ENCODE results near the gene TOPBP1. TPM values are rescaled to one million over a fixed set of nuclear protein-coding genes. Genes with fewer than 3 reads are reported as not detected.

TOPBP1 gene
- total and polyA plus RNA-seq, 2 experiments from 2014 or later: 8.0 to 29.0 TPM

DNA sequence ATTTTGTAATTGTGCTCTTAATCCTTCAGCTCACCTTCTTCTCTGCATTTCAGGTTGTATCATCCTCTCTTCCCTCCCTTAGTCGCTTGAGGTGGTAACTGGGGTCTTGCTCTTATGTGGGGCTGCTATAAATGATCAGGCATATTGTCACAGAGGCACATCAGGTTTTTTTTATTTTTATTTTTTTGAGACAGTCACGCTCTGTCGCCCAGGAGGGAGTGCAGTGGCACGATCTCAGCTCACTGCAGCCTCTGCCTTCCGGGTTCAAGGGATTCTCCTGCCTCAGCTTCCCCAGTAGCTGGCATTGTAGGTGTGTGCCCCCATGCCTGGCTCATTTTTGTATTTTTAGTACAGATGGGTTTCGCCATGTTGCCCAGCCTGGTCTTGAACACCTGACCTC is 78.3 kb downstream of the TOPBP1 start:
- Histone ChIP-seq H3K4me1 (ENCODE audit: insufficient read depth) (peaks cover 1% of the 10 kb centered on the region), H4K20me1 (ENCODE audit: insufficient read depth, poor library complexity, severe bottlenecking) (peaks cover 73% of the 10 kb centered on the region), H3K27ac (no peak overlapping the region), H3K79me2 (peaks cover 64% of the 10 kb centered on the region), H3K9me2 (replicated peaks; ENCODE audit: insufficient read depth) (no peaks in the 10 kb centered on the region), H3K9me3 (ENCODE audit: low read depth) (no peaks in the 10 kb centered on the region), H3K27me3 (no peaks in the 10 kb centered on the region), H3K4me3 (no peak overlapping the region), H3K36me3 (replicated peaks; ENCODE audit: insufficient read depth, low read depth) (peaks cover 4% of the 10 kb centered on the region), H2AFZ (no peak overlapping the region), H3K4me2 (no peak overlapping the region)
- no peak for DNase-seq (ENCODE audit: low spot score)
- WGBS (ENCODE audit: low lambda C conversion rate, missing lambda C conversion rate): 98% methylated on average over 6 of the region's 6 CpGs
- TF ChIP-seq, protein P1, sequence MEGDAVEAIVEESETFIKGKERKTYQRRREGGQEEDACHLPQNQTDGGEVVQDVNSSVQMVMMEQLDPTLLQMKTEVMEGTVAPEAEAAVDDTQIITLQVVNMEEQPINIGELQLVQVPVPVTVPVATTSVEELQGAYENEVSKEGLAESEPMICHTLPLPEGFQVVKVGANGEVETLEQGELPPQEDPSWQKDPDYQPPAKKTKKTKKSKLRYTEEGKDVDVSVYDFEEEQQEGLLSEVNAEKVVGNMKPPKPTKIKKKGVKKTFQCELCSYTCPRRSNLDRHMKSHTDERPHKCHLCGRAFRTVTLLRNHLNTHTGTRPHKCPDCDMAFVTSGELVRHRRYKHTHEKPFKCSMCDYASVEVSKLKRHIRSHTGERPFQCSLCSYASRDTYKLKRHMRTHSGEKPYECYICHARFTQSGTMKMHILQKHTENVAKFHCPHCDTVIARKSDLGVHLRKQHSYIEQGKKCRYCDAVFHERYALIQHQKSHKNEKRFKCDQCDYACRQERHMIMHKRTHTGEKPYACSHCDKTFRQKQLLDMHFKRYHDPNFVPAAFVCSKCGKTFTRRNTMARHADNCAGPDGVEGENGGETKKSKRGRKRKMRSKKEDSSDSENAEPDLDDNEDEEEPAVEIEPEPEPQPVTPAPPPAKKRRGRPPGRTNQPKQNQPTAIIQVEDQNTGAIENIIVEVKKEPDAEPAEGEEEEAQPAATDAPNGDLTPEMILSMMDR (IDR thresholded peaks at IDR 0.05; ENCODE audit: poor library complexity): no peak
- TF ChIP-seq EZH2 (IDR thresholded peaks at IDR 0.05; ENCODE audit: borderline replicate concordance) (no peak), EZH2phosphoT487 (IDR thresholded peaks at IDR 0.05; ENCODE audit: low read depth, severe bottlenecking, unreplicated experiment) (no peak)

- no peak overlapping the region for H3K4me3 ChIP-seq
- DNase-seq (ENCODE audit: low spot score): peak; percentile 43
These were observed 83.1 kb downstream of the TOPBP1 start for GRCh38 chr3:133578548-133579191.

DNA sequence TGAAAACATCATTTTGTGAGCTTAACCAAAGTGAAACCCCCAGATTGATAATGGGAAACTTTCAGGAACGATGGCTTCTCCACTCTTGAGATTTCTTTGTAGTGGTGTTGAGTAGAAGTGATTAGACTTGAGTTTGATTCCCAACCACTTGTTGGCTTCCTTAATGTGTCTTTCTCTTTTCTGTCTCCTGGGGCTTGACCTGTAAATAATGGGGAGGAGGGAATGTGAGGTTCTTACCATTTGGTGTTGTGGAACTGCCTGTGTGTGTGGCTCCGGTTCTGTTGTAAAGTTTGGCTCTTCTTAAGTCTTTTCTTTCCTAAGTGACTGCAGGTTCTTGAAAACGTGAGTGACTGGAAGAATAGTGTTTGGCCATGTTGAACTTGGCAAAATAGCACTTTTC is 85.6 kb downstream of the TOPBP1 start:
- Histone ChIP-seq H3K27me3 (no peaks in the 10 kb centered on the region), H3K36me3 (replicated peaks; ENCODE audit: insufficient read depth, low read depth) (peaks cover 4% of the 10 kb centered on the region), H3K4me2 (peak overlapping the region; percentile 88), H3K9me2 (replicated peaks; ENCODE audit: insufficient read depth) (no peaks in the 10 kb centered on the region), H3K4me3 (peak overlapping the region; percentile 88), H4K20me1 (ENCODE audit: insufficient read depth, poor library complexity, severe bottlenecking) (peaks cover 66% of the 10 kb centered on the region), H3K79me2 (peaks cover 69% of the 10 kb centered on the region), H3K27ac (peak overlapping the region; percentile 7), H3K9me3 (ENCODE audit: low read depth) (no peaks in the 10 kb centered on the region), H3K4me1 (ENCODE audit: insufficient read depth) (peaks cover 25% of the 10 kb centered on the region), H2AFZ (no peak overlapping the region)
- DNase-seq (ENCODE audit: low spot score): no peak
- 59% methylated on average over 3 of the region's 3 CpGs for WGBS (ENCODE audit: low lambda C conversion rate, missing lambda C conversion rate)
- TF ChIP-seq EZH2phosphoT487 (IDR thresholded peaks at IDR 0.05; ENCODE audit: low read depth, severe bottlenecking, unreplicated experiment) (no peak), EZH2 (IDR thresholded peaks at IDR 0.05; ENCODE audit: borderline replicate concordance) (no peak)
- TF ChIP-seq, protein P1 (IDR thresholded peaks at IDR 0.05; ENCODE audit: poor library complexity): no peak

More at GRCh38 chr3:133578548-133579191, 83.1 kb downstream of the TOPBP1 start:
- Histone ChIP-seq H3K27ac (peak overlapping the region; percentile 15), H3K4me2 (peak overlapping the region; percentile 88), H3K79me2 (peaks cover 92% of the 10 kb centered on the region), H3K36me3 (replicated peaks; ENCODE audit: insufficient read depth, low read depth) (peaks cover 5% of the 10 kb centered on the region), H3K9me3 (ENCODE audit: low read depth) (no peaks in the 10 kb centered on the region), H3K4me1 (ENCODE audit: insufficient read depth) (peaks cover 19% of the 10 kb centered on the region), H3K27me3 (no peaks in the 10 kb centered on the region), H4K20me1 (ENCODE audit: insufficient read depth, poor library complexity, severe bottlenecking) (peaks cover 90% of the 10 kb centered on the region), H2AFZ (no peak overlapping the region), H3K9me2 (replicated peaks; ENCODE audit: insufficient read depth) (no peaks in the 10 kb centered on the region)
- TF ChIP-seq EZH2phosphoT487 (IDR thresholded peaks at IDR 0.05; ENCODE audit: low read depth, severe bottlenecking, unreplicated experiment) (no peak), EZH2 (IDR thresholded peaks at IDR 0.05; ENCODE audit: borderline replicate concordance) (no peak)
- TF ChIP-seq, protein P1 (IDR thresholded peaks at IDR 0.05; ENCODE audit: poor library complexity): peak; percentile 51
- 14% methylated on average over 1 of the region's 1 CpG for WGBS (ENCODE audit: low lambda C conversion rate, missing lambda C conversion rate)
